H9 (cell line): ENCODE measurements around the gene PRICKLE3. TPM values are rescaled to one million over a fixed set of nuclear protein-coding genes. Genes with fewer than 3 reads are reported as not detected.

ENCODE experiments used
- DNase-seq: peaks from one replicate; pipeline ENCODE4 v3.0.0-alpha.2; 2017
- H2AFZ ChIP-seq: one replicate; pipeline ENCODE4 v1.6.1; 2013; ENCODE audit warnings: mild to moderate bottlenecking, low read length, control low read depth, moderate library complexity
- H2AK5ac ChIP-seq: 2 replicates; pipeline ENCODE4 v1.6.1; 2013; ENCODE audit warnings: low read length, control low read depth, mixed read lengths; ENCODE audit not compliant: insufficient read length
- H2BK120ac ChIP-seq: one replicate; pipeline ENCODE4 v1.6.1; 2013; ENCODE audit warnings: low read depth, mild to moderate bottlenecking, low read length, control low read depth, inconsistent platforms; ENCODE audit not compliant: poor library complexity, severe bottlenecking
- H2BK12ac ChIP-seq: 2 replicates; pipeline ENCODE4 v1.6.1; 2013; ENCODE audit warnings: low read length, control low read depth, mixed read lengths, low read depth; ENCODE audit not compliant: insufficient read length
- H2BK15ac ChIP-seq: 2 replicates; pipeline ENCODE4 v1.6.1; 2013; ENCODE audit warnings: low read depth, low read length, control low read depth
- H2BK20ac ChIP-seq: one replicate; pipeline ENCODE4 v1.6.1; 2013; ENCODE audit warnings: low read depth, mild to moderate bottlenecking, low read length, control low read depth, inconsistent platforms; ENCODE audit not compliant: poor library complexity, severe bottlenecking
- H2BK5ac ChIP-seq: 2 replicates; pipeline ENCODE4 v1.6.1; 2013; ENCODE audit warnings: low read length, control low read depth, mixed read lengths; ENCODE audit not compliant: insufficient read length
- H3K14ac ChIP-seq: 2 replicates; pipeline ENCODE4 v1.6.1; 2013; ENCODE audit warnings: low read length, control low read depth; ENCODE audit not compliant: insufficient read depth
- H3K18ac ChIP-seq: 2 replicates; pipeline ENCODE4 v1.6.1; 2013; ENCODE audit warnings: low read depth, mild to moderate bottlenecking, mixed read lengths, low read length, control low read depth; ENCODE audit not compliant: insufficient read length
- H3K23ac ChIP-seq: 2 replicates; pipeline ENCODE4 v1.6.1; 2013; ENCODE audit warnings: low read length, control low read depth, mixed read lengths, low read depth; ENCODE audit not compliant: insufficient read length
- H3K23me2 ChIP-seq: 2 replicates; pipeline ENCODE4 v1.6.1; 2013; ENCODE audit warnings: low read depth, mild to moderate bottlenecking, mixed read lengths, low read length, control low read depth; ENCODE audit not compliant: insufficient read length, poor library complexity, severe bottlenecking
- H3K27ac ChIP-seq: 2 replicates; pipeline ENCODE4 v1.5.1; 2013; ENCODE audit warnings: low read length, control low read depth, mixed read lengths, low read depth; ENCODE audit not compliant: insufficient read length
- H3K27me3 ChIP-seq: 2 replicates; pipeline ENCODE4 v1.6.1; 2013; ENCODE audit warnings: low read length, control low read depth, inconsistent platforms; ENCODE audit not compliant: insufficient read depth
- H3K4ac ChIP-seq: 2 replicates; pipeline ENCODE4 v1.6.1; 2013; ENCODE audit warnings: low read depth, mild to moderate bottlenecking, control low read depth, inconsistent platforms, low read length, moderate library complexity
- H3K4me1 ChIP-seq: 2 replicates; pipeline ENCODE4 v1.6.1; 2013; ENCODE audit warnings: low read length, control low read depth, inconsistent platforms; ENCODE audit not compliant: insufficient read depth
- H3K4me2 ChIP-seq: 2 replicates; pipeline ENCODE4 v1.6.1; 2013; ENCODE audit warnings: low read length, control low read depth, mixed read lengths; ENCODE audit not compliant: insufficient read length, insufficient read depth
- H3K56ac ChIP-seq: 2 replicates; pipeline ENCODE4 v1.6.1; 2013; ENCODE audit warnings: low read depth, mild to moderate bottlenecking, mixed read lengths, low read length, control low read depth; ENCODE audit not compliant: insufficient read length
- H3K79me1 ChIP-seq: 2 replicates; pipeline ENCODE4 v1.6.1; 2013; ENCODE audit warnings: low read depth, mild to moderate bottlenecking, moderate library complexity, low read length, control low read depth, inconsistent platforms; ENCODE audit not compliant: insufficient read depth, poor library complexity, severe bottlenecking
- H3K79me2 ChIP-seq: 2 replicates; pipeline ENCODE4 v1.6.1; 2013; ENCODE audit warnings: low read length, control low read depth, inconsistent platforms; ENCODE audit not compliant: insufficient read depth
- H3K9ac ChIP-seq: 2 replicates; pipeline ENCODE4 v1.6.1; 2013; ENCODE audit warnings: low read length, control low read depth, mixed read lengths; ENCODE audit not compliant: insufficient read length; ENCODE audit errors: extremely low read depth
- H3K9me3 ChIP-seq: one replicate; pipeline ENCODE4 v1.6.1; 2013; ENCODE audit warnings: low read depth, low read length, inconsistent platforms; ENCODE audit not compliant: control insufficient read depth
- H3T11ph ChIP-seq: one replicate; pipeline ENCODE4 v1.6.1; 2013; ENCODE audit warnings: mild to moderate bottlenecking, low read length, control low read depth, inconsistent platforms
- H4K20me1 ChIP-seq: one replicate; pipeline ENCODE4 v1.6.1; 2013; ENCODE audit not compliant: control insufficient read depth, insufficient read length, insufficient read depth
- H4K5ac ChIP-seq: 2 replicates; pipeline ENCODE4 v1.6.1; 2013; ENCODE audit warnings: low read depth, mild to moderate bottlenecking, mixed read lengths, low read length, control low read depth; ENCODE audit not compliant: insufficient read length
- H4K8ac ChIP-seq: replicated peaks from 2 replicates; pipeline ENCODE4 v1.6.1; 2013; ENCODE audit warnings: low read length, control low read depth, mixed read lengths, low read depth; ENCODE audit not compliant: insufficient read length
- H4K91ac ChIP-seq: 2 replicates; pipeline ENCODE4 v1.6.1; 2013; ENCODE audit warnings: low read depth, mild to moderate bottlenecking, moderate library complexity, mixed read lengths, low read length, control low read depth; ENCODE audit not compliant: insufficient read length
- H3K27ac Mint-ChIP-seq, 3 experiments: 2 replicates in 2 of 3; 3 replicates in 1 of 3; pipeline ENCODE4 v1.8.0; 2020 to 2021; ENCODE audit warnings: mixed read lengths in 3 of 3, mild to moderate bottlenecking in 1 of 3, moderate library complexity in 1 of 3
- H3K27me3 Mint-ChIP-seq: 2 replicates; pipeline ENCODE4 v1.8.0; 2021; ENCODE audit warnings: low read depth, mild to moderate bottlenecking, moderate library complexity, mixed read lengths
- H3K36me3 Mint-ChIP-seq, 3 experiments: 2 replicates in 2 of 3; 3 replicates in 1 of 3; pipeline ENCODE4 v1.8.0; 2020 to 2021; ENCODE audit warnings: low read depth in 3 of 3, mixed read lengths in 3 of 3; ENCODE audit not compliant: insufficient read depth in 1 of 3
- H3K4me1 Mint-ChIP-seq, 2 experiments: 2 replicates each; pipeline ENCODE4 v1.8.0; 2020; ENCODE audit warnings: mixed read lengths in 2 of 2
- H3K4me3 Mint-ChIP-seq, 2 experiments: 2 replicates in 1 of 2; 3 replicates in 1 of 2; pipeline ENCODE4 v1.8.0; 2020 to 2021; ENCODE audit warnings: mild to moderate bottlenecking in 2 of 2, mixed read lengths in 2 of 2, moderate library complexity in 1 of 2
- H3K9me3 Mint-ChIP-seq, 2 experiments: 2 replicates in 1 of 2; 3 replicates in 1 of 2; pipeline ENCODE4 v1.8.0; 2020; ENCODE audit warnings: mild to moderate bottlenecking in 2 of 2, mixed read lengths in 2 of 2, moderate library complexity in 1 of 2
- CTCF ChIP-seq: fragments of 200-600 bp; sonication (generic); conservative IDR thresholded peaks from 3 replicates; pipeline ENCODE4 v1.8.0; 2021; ENCODE audit warnings: antibody characterized with exemption, mild to moderate bottlenecking
- WGBS: extraction: QIAGEN DNeasy Blood & Tissue Kit; methylation state at CpG from one replicate; pipeline ENCODE4 v1.1.7; 2013; ENCODE audit warnings: missing lambda C conversion rate, low lambda C conversion rate, mixed read lengths; ENCODE audit not compliant: insufficient read length; ENCODE audit errors: extremely low coverage; 5-methylcytosine and 5-hydroxymethylcytosine counted together
- total RNA-seq: library from RNA; stranded (reverse); gene quantifications from 2 replicates; pipeline ENCODE4 v1.2.1, GENCODE V29; 2021

The PRICKLE3 gene
- total RNA-seq, 1 experiment from 2014 or later: 9.7 TPM

GRCh38 chrX:49204709-49205108, 18.5 kb upstream of the PRICKLE3 start:
- H3K27ac Mint-ChIP-seq: no peak overlapping the region
- H3K27me3 Mint-ChIP-seq: peaks cover 2% of the 10 kb centered on the region
- H3K9me3 ChIP-seq: peaks cover 17% of the 10 kb centered on the region
- H3K23ac ChIP-seq: no peak overlapping the region
- no peak overlapping the region for H2BK12ac ChIP-seq
- H4K91ac ChIP-seq: no peak overlapping the region
- peaks cover 55 to 75% of the 10 kb centered on the region in 2 experiments for H3K9me3 Mint-ChIP-seq
- H3K4me2 ChIP-seq: no peak overlapping the region
- no peak overlapping the region for H2BK120ac ChIP-seq
- no peak overlapping the region for H3K4ac ChIP-seq
- H3K4me1 ChIP-seq: no peaks in the 10 kb centered on the region
- no peaks in the 10 kb centered on the region for H3K27me3 ChIP-seq
- no peak overlapping the region for H3K27ac ChIP-seq
- no peak overlapping the region for H3T11ph ChIP-seq
- H3K4me1 Mint-ChIP-seq: peaks cover 4 to 19% of the 10 kb centered on the region in 2 experiments; a peak in 3 of 4 replicates
- H4K5ac ChIP-seq: no peak overlapping the region
- no peak overlapping the region for H2BK15ac ChIP-seq
- no peak overlapping the region for H2BK5ac ChIP-seq
- DNase-seq: no peak
- H3K23me2 ChIP-seq: peaks cover 3% of the 10 kb centered on the region
- no peaks in the 10 kb centered on the region for H4K20me1 ChIP-seq
- H3K4me3 Mint-ChIP-seq: no peak overlapping the region
- no peak overlapping the region for H4K8ac ChIP-seq
- H3K9ac ChIP-seq: no peak overlapping the region
- no peak overlapping the region for H2AK5ac ChIP-seq
- no peaks in the 10 kb centered on the region for H3K79me2 ChIP-seq
- H3K18ac ChIP-seq: no peak overlapping the region
- no peak overlapping the region for H2BK20ac ChIP-seq
- WGBS: no CpG with 5 or more reads among the region's 4 CpGs
- TF ChIP-seq CTCF: no peak
- no peak overlapping the region for H3K56ac ChIP-seq
- no peak overlapping the region for H3K14ac ChIP-seq
- peaks cover 0 to 7% (median 0%) of the 10 kb centered on the region in 3 experiments; a peak in 2 of 7 replicates for H3K36me3 Mint-ChIP-seq
- H2AFZ ChIP-seq: no peak overlapping the region
- H3K79me1 ChIP-seq: no peaks in the 10 kb centered on the region
